CD4-positive, alpha-beta memory T cell (primary cell): ENCODE results near the gene LRRC8D. TPM values are rescaled to one million over a fixed set of nuclear protein-coding genes. Genes with fewer than 3 reads are reported as not detected.

ENCODE experiments used
- polyA plus RNA-seq, 2 donors: library from polyadenylated mRNA; unstranded; fragments of 300-500 nt; fragmentation: Illumina TruSeq; gene quantifications; one replicate each; pipeline ENCODE4 v1.2.3, GENCODE V29; 2021
- total RNA-seq, 2 experiments: library from RNA; stranded (reverse); gene quantifications; one replicate each; pipeline ENCODE4 v1.2.3, GENCODE V29; 2021

The LRRC8D gene
- total and polyA plus RNA-seq, 4 experiments from 2014 or later: 56.8 to 72.7 (median 66.6) TPM

Other genes with a start within 250 kb of the LRRC8D start
- 10 to 100 TPM; 56.7 to 57.1 TPM for gene LRRC8C, start 187.9 kb upstream of the LRRC8D start, total RNA-seq
- 10 to 100 TPM; 21.2 to 30.1 TPM for gene LRRC8C, start 187.9 kb upstream of the LRRC8D start, polyA plus RNA-seq
- 10 to 100 TPM; 17.4 to 20.6 TPM for gene ZNF326, start 174.1 kb downstream of the LRRC8D start, total RNA-seq
- 1 to 10 TPM; 2.1 to 4.3 TPM for gene ZNF326, start 174.1 kb downstream of the LRRC8D start, polyA plus RNA-seq